Ishikawa (cell line): Measurements from ENCODE around the gene ZMYND15.

ENCODE experiments used
- CEBPB ChIP-seq: IDR thresholded peaks from 2 replicates; pipeline ENCODE4 v1.6.1; 2012
- CREB1 ChIP-seq: IDR thresholded peaks from 2 replicates; pipeline ENCODE4 v1.6.1; 2012; ENCODE audit warnings: low read depth
- EGR1 ChIP-seq: IDR thresholded peaks from 2 replicates; pipeline ENCODE4 v1.6.1; 2012
- EP300 ChIP-seq: IDR thresholded peaks from 2 replicates; pipeline ENCODE4 v1.6.1; 2012; ENCODE audit warnings: borderline replicate concordance
- FOXM1 ChIP-seq: IDR thresholded peaks from 2 replicates; pipeline ENCODE4 v1.6.1; 2012; ENCODE audit warnings: low read depth, borderline replicate concordance
- NFIC ChIP-seq: IDR thresholded peaks from 2 replicates; pipeline ENCODE4 v1.6.1; 2012
- RAD21 ChIP-seq: IDR thresholded peaks from 2 replicates; pipeline ENCODE4 v1.6.1; 2012; ENCODE audit warnings: low read depth
- TAF1 ChIP-seq: IDR thresholded peaks from 2 replicates; pipeline ENCODE4 v1.6.1; 2012; ENCODE audit warnings: low read depth, mild to moderate bottlenecking
- TCF12 ChIP-seq: IDR thresholded peaks from 2 replicates; pipeline ENCODE4 v1.6.1; 2012; ENCODE audit warnings: low read depth
- TEAD4 ChIP-seq: IDR thresholded peaks from 2 replicates; pipeline ENCODE4 v1.6.1; 2012
- YY1 ChIP-seq: IDR thresholded peaks from 2 replicates; pipeline ENCODE4 v1.6.1; 2012; ENCODE audit warnings: low read depth
- ZBTB7A ChIP-seq: IDR thresholded peaks from 2 replicates; pipeline ENCODE4 v1.6.1; 2012; ENCODE audit warnings: low read depth
- TF ChIP-seq, protein P1 (sequence below): IDR thresholded peaks from 2 replicates; pipeline ENCODE4 v1.6.1; 2012; ENCODE audit warnings: low read depth, mild to moderate bottlenecking
- TF ChIP-seq, protein P2 (sequence below): IDR thresholded peaks from 2 replicates; pipeline ENCODE4 v1.6.1; 2012
- TF ChIP-seq, protein P3 (sequence below): IDR thresholded peaks from 2 replicates; pipeline ENCODE4 v1.6.1; 2012

The ZMYND15 gene

DNA sequence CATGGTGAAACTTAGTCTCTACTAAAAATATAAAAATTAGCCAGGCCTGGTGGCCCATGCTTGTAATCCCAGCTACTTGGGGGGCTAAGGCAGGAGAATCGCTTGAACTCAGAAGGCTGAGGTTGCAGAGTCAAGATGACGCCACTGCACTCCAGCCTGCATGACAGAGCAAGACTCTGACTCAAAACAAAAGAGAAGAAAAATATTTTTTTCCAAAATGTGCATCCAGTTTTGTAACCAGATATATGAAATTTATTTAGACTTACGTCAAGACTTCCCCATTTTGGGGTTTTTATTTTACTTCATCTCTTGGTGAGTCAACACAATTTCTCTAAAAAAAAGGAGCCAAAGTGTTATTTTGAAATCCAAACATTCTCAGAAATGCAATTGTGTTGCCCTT is 26.6 kb downstream of the ZMYND15 start:
- no peak for TF ChIP-seq YY1

DNA sequence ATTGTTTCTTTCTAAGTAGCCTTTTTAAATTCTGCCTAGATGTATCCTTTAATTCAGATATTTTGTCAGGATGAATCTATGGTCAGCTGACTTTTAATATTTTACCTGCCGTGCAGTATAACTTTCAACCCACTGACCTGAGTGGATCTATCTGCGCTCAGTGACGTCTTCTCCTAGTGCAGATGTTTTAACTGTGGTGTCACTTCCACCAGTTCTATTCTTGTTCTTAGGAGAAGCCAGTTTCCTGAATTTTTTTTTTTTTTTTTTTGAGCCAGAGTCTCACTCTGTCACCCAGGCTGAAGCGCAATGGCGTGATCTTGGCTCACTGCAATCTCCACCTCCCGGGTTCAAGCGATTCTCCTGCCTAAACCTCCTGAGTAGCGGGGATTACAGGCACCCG is 27.1 kb downstream of the ZMYND15 start:
- no peak for TF ChIP-seq EP300
- TF ChIP-seq, protein P1, sequence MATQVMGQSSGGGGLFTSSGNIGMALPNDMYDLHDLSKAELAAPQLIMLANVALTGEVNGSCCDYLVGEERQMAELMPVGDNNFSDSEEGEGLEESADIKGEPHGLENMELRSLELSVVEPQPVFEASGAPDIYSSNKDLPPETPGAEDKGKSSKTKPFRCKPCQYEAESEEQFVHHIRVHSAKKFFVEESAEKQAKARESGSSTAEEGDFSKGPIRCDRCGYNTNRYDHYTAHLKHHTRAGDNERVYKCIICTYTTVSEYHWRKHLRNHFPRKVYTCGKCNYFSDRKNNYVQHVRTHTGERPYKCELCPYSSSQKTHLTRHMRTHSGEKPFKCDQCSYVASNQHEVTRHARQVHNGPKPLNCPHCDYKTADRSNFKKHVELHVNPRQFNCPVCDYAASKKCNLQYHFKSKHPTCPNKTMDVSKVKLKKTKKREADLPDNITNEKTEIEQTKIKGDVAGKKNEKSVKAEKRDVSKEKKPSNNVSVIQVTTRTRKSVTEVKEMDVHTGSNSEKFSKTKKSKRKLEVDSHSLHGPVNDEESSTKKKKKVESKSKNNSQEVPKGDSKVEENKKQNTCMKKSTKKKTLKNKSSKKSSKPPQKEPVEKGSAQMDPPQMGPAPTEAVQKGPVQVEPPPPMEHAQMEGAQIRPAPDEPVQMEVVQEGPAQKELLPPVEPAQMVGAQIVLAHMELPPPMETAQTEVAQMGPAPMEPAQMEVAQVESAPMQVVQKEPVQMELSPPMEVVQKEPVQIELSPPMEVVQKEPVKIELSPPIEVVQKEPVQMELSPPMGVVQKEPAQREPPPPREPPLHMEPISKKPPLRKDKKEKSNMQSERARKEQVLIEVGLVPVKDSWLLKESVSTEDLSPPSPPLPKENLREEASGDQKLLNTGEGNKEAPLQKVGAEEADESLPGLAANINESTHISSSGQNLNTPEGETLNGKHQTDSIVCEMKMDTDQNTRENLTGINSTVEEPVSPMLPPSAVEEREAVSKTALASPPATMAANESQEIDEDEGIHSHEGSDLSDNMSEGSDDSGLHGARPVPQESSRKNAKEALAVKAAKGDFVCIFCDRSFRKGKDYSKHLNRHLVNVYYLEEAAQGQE: no peak
- no peak for TF ChIP-seq TCF12
- TF ChIP-seq CEBPB: no peak
- no peak for TF ChIP-seq YY1
- TF ChIP-seq, protein P2, sequence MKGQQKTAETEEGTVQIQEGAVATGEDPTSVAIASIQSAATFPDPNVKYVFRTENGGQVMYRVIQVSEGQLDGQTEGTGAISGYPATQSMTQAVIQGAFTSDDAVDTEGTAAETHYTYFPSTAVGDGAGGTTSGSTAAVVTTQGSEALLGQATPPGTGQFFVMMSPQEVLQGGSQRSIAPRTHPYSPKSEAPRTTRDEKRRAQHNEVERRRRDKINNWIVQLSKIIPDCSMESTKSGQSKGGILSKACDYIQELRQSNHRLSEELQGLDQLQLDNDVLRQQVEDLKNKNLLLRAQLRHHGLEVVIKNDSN: no peak
- TF ChIP-seq RAD21: no peak
- no peak for TF ChIP-seq TEAD4
- no peak for TF ChIP-seq TAF1
- no peak for TF ChIP-seq EGR1
- TF ChIP-seq FOXM1: no peak
- TF ChIP-seq NFIC: no peak
- no peak for TF ChIP-seq CREB1
- TF ChIP-seq, protein P3, sequence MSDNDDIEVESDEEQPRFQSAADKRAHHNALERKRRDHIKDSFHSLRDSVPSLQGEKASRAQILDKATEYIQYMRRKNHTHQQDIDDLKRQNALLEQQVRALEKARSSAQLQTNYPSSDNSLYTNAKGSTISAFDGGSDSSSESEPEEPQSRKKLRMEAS: no peak
- TF ChIP-seq ZBTB7A: no peak

DNA sequence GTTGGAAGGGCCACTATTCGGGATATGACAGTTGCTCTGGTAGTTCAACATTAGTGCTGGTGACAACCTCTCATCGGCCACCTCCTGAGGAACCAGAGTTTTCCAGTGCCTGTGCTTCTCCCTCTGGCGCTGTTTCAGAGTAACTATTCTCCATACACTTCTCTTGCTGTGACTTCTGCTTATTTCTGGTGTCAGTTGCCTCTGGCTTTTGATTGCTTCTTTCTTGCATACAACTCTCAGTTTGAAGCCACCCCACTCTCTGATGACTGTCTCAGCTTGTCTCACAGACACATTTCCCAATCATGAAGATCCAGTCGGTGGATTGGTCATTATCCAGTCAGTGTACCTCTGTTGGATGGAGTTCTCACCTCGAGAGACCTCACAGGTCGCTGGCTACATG is 28.7 kb downstream of the ZMYND15 start:
- TF ChIP-seq EGR1 (no peak), CEBPB (no peak), NFIC (no peak), RAD21 (no peak)

DNA sequence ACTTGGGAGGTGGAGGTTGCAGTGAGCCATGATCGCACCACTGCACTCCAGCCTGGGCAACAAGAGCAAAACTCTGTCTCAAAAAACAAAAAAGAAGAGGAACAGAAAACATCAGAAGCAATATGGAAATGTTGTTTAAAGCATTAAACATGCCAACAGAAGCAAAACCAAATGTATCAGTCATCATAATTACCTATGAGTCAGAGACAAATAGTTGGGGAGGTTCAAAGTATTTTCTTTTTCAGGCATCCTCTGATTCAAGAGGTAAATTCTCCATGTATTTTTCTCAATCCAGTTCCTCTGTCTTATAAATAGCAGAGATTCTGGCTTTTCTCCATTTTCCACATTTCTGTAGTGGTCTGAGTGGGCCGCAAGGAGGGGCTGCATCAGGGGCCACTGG is 30.0 kb downstream of the ZMYND15 start:
- TF ChIP-seq TEAD4 (no peak), EP300 (no peak)

DNA sequence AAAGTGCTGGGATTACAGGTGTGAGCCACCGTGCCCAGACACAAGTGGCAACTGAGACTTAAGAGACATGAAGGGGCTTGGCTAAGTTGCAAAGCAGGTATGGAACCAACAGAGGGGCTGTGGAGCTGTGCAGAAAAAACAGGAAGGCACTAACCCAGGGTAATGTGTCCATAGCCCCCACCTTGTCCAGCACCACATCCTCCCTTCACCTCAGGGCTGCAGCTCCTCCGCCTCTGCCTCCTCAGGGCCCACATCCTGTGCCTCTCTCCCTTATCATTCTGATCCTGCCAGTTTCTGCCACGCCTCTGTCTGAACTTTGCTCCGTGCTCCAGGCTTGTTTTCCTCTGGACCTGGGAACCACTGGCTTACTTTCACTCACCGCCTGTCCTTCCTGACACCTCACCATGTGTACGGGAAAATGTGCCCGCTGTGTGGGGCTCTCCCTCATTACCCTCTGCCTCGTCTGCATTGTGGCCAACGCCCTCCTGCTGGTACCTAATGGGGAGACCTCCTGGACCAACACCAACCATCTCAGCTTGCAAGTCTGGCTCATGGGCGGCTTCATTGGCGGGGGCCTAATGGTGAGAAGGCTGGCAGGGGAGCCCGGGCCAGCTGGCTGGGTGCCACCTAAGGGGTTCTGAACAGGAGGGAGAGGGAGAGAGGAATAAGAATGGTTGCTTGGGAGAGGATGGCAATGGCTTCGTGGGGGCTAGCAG is 32.0 kb downstream of the ZMYND15 start, which contains the start of gene TM4SF5:
TSS of gene TM4SF5 (plus strand) at position 368 of the 716 bp plus-strand sequence. CDS start at position 405, 37 bp downstream.
- TF ChIP-seq RAD21: no peak
- peak; percentile 30; the same call in 1 of the 2 replicates for TF ChIP-seq NFIC

DNA sequence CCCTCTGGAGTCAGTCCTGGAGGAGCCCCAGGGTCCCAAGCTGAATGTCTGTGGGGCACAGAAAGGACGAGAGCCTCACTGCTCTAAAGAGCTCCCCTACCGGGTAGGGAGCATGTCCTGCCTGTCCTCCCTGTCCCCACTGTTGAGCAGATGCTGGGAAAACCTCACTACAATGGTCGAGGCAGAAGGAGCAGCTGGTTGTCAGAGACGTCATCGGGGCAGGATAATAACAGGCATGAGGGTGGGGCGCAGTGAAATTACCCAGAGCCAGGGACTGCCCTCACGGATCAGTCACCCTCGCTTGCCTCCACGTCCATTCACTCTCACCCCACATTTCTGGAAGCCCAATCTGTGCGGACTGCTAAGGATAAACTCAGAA is 32.6 kb downstream of the ZMYND15 start:
- TF ChIP-seq, protein P1: no peak
- TF ChIP-seq, protein P3: no peak
- no peak for TF ChIP-seq FOXM1
- no peak for TF ChIP-seq RAD21

DNA sequence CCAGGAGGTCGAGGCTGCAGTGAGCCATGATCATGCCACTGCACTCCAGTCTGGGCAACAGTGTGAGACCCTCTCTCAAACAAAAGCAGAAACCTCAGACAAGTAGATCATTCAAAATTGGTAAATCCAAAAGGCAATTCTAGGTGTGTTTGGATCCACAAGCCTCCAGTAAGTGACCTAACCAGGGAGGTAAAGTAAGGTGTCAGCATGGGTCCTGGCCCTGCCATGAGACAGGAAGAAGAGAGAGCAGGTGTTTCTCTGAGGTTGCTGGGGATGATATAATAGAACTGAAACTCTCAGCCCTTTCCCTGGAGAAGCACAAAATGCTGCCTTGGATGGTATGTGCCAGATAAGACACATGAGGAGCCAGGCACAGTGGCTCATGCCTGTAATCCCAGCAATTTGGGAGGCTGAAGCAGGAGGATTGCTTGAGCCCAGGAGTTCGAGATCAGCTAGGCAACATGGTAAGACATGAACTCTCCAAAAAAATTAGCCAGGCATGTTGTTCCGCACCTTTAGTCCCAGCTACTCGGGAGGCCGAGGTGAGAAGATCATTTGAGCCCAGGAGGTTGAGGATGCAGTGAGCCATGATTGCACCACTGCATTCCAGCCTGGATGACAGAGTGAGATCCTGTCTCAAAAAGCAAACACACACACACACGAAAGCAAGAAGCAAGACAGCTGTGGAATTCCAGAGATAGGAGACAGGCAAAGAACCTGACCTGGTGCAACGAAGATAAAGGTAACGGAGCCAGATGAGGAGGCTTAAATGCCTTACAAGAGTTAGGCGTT is 38.5 kb downstream of the ZMYND15 start:
- TF ChIP-seq FOXM1 (no peak), TAF1 (no peak), RAD21 (no peak), TCF12 (no peak), TEAD4 (no peak), YY1 (no peak), CEBPB (no peak), ZBTB7A (no peak), EGR1 (no peak), NFIC (no peak), CREB1 (no peak), EP300 (no peak)
- TF ChIP-seq, protein P2: no peak
- TF ChIP-seq, protein P1: no peak
- TF ChIP-seq, protein P3: no peak
